22Rv1 (cell line): ENCODE measurements around the gene F3.

ENCODE experiments used
- CTCF ChIP-seq: fragments of 450-650 bp; IDR thresholded peaks from 2 replicates; pipeline ENCODE4 v1.5.1; 2017; ENCODE audit warnings: mild to moderate bottlenecking
- ZFX ChIP-seq: fragments of 450-650 bp; IDR thresholded peaks from 2 replicates; pipeline ENCODE4 v1.6.1; 2017; ENCODE audit warnings: antibody characterized with exemption, borderline replicate concordance

- TF ChIP-seq CTCF (peak; percentile 46), ZFX (no peak)
Observed at GRCh38 chr1:94532077-94532476, 9.5 kb downstream of the F3 start.
